Osteocyte (in vitro differentiated cells): ENCODE data around the gene SMU1. TPM values are rescaled to one million over a fixed set of nuclear protein-coding genes. Genes with fewer than 3 reads are reported as not detected.

Experiments used
- DNase-seq: peaks from one replicate; pipeline ENCODE4 v3.0.0; 2021; ENCODE audit warnings: mixed read lengths; ENCODE audit not compliant: unreplicated experiment; ENCODE audit errors: extremely low spot score
- H3K27ac Mint-ChIP-seq: one replicate; pipeline ENCODE4 v1.8.0; 2021; ENCODE audit warnings: mild to moderate bottlenecking, mixed read lengths; ENCODE audit not compliant: unreplicated experiment
- H3K27me3 Mint-ChIP-seq: one replicate; pipeline ENCODE4 v1.8.0; 2021; ENCODE audit warnings: mixed read lengths; ENCODE audit not compliant: unreplicated experiment
- H3K36me3 Mint-ChIP-seq: one replicate; pipeline ENCODE4 v1.8.0; 2021; ENCODE audit warnings: mixed read lengths; ENCODE audit not compliant: unreplicated experiment
- H3K4me1 Mint-ChIP-seq: one replicate; pipeline ENCODE4 v1.8.0; 2021; ENCODE audit warnings: mixed read lengths; ENCODE audit not compliant: unreplicated experiment
- H3K4me3 Mint-ChIP-seq: one replicate; pipeline ENCODE4 v1.8.0; 2021; ENCODE audit warnings: mild to moderate bottlenecking, moderate library complexity, mixed read lengths; ENCODE audit not compliant: unreplicated experiment
- H3K9me3 Mint-ChIP-seq: one replicate; pipeline ENCODE4 v1.8.0; 2021; ENCODE audit warnings: mixed read lengths; ENCODE audit not compliant: unreplicated experiment
- total RNA-seq: library from RNA; stranded (reverse); gene quantifications from 2 replicates; pipeline ENCODE4 v1.2.1, GENCODE V29; 2021
- TF ChIP-seq, protein P1 (sequence below): fragments of 200-600 bp; sonication (generic); IDR thresholded peaks from 2 replicates; pipeline ENCODE4 v1.5.0; 2021; ENCODE audit warnings: antibody characterized with exemption, mild to moderate bottlenecking, moderate library complexity

SMU1 gene
- total RNA-seq, 1 donor from 2014 or later: 23.0 TPM

DNA sequence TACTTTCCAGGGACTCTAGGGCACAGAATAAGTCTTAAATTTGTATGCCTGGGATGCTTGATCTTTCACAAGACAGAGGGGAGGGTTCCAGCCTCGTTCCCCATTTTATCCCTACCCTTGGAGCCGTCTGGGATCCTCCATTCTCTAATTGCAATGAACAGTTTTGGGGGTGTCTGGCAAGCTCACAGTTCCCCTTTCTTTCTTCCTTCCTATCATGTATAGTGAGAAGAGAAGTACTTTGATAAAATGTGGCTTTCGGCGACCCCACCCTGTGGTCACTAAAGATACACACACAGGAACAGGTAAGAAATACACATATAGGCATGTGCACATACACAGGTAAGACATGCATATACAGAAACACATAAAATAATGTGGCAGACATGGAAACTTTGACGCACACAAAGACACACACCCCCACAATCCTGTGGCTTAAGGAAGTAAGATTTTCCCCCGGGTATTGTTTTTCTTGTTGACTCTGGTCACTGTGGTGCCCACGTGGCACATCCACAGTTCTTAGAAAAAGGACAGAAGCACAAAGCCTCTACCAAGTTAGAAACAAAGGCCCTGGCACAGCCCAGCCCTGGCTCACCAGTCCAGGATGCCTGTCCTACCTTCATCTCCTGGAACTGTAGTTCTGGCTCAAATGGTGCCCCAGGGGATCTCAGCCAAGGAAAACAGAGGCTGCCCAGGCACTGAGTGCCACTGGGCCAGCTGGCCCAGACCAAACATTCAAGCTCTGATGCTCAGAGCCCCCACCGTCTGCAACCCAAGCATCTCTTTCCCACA, 6.3 kb upstream of the SMU1 start:
- H3K4me3 Mint-ChIP-seq: no peak overlapping the region
- H3K27ac Mint-ChIP-seq: no peak overlapping the region
- peaks cover 3% of the 10 kb centered on the region for H3K36me3 Mint-ChIP-seq
- peaks cover 14% of the 10 kb centered on the region for H3K27me3 Mint-ChIP-seq
- DNase-seq: no peak
- TF ChIP-seq, protein P1, sequence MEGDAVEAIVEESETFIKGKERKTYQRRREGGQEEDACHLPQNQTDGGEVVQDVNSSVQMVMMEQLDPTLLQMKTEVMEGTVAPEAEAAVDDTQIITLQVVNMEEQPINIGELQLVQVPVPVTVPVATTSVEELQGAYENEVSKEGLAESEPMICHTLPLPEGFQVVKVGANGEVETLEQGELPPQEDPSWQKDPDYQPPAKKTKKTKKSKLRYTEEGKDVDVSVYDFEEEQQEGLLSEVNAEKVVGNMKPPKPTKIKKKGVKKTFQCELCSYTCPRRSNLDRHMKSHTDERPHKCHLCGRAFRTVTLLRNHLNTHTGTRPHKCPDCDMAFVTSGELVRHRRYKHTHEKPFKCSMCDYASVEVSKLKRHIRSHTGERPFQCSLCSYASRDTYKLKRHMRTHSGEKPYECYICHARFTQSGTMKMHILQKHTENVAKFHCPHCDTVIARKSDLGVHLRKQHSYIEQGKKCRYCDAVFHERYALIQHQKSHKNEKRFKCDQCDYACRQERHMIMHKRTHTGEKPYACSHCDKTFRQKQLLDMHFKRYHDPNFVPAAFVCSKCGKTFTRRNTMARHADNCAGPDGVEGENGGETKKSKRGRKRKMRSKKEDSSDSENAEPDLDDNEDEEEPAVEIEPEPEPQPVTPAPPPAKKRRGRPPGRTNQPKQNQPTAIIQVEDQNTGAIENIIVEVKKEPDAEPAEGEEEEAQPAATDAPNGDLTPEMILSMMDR: no peak
- H3K9me3 Mint-ChIP-seq: no peaks in the 10 kb centered on the region
- H3K4me1 Mint-ChIP-seq: peaks cover 10% of the 10 kb centered on the region

DNA sequence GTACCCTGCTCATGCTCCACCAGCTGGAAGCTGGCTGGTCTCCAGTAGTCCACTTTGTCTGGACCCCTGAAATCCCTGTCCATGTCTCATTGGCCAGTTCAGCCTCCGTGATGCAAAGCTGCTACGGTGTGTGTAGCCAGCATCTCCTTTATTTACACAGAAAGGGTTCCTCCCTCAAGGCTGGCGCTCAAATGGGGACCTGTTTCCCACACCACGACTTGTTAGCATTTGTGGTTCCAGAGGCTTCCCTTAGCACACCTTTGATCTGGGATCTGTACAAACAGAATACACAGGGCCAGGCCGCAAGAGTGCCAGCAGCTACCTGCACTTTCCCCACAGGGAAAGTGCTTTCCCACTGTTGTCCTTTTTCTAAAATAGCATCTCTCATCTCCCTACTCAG, 5.7 kb upstream of the SMU1 start:
- Mint-ChIP-seq H3K4me3 (no peak overlapping the region), H3K4me1 (peaks cover 12% of the 10 kb centered on the region), H3K27ac (no peak overlapping the region), H3K36me3 (no peaks in the 10 kb centered on the region), H3K27me3 (peaks cover 9% of the 10 kb centered on the region), H3K9me3 (no peaks in the 10 kb centered on the region)
- TF ChIP-seq, protein P1: no peak
- DNase-seq: no peak

DNA sequence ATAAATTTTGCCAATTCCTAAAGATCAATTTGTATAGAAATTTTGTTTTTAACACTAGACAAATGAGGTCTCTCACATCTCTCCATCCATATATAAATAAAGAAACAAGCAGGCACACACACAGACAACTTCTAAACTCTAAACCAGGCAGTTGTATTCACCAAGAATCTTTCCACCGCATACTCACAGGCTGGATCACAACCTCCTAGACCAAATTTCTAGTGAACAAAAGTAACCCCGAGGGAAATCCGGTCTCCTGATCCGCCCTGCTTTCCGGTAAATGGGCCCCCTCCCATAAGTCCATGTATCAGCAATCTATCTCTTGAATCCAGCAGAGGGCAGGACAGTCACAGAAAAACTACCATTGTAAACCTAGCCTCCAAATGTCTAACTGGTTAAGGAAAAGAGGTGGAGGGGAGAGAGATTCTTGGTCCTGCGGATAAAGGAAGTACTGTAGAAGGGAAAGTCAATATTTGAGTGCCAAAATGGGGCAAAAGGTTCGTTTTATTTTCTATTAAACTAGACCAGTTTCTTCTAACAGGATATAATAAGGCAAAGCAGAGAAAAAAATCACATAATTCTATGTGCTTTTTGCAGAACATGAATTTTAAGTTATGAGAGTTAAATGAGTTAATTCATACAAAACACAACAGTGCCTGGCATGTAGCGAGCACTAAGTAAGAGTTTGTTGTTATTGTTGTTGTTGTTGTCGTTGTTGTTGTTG, 4.8 kb upstream of the SMU1 start:
- DNase-seq: no peak
- H3K36me3 Mint-ChIP-seq: no peaks in the 10 kb centered on the region
- peaks cover 18% of the 10 kb centered on the region for H3K4me1 Mint-ChIP-seq
- no peaks in the 10 kb centered on the region for H3K9me3 Mint-ChIP-seq
- H3K27ac Mint-ChIP-seq: no peak overlapping the region
- H3K27me3 Mint-ChIP-seq: peaks cover 2% of the 10 kb centered on the region
- TF ChIP-seq, protein P1: peak; percentile 86
- H3K4me3 Mint-ChIP-seq: no peak overlapping the region

DNA sequence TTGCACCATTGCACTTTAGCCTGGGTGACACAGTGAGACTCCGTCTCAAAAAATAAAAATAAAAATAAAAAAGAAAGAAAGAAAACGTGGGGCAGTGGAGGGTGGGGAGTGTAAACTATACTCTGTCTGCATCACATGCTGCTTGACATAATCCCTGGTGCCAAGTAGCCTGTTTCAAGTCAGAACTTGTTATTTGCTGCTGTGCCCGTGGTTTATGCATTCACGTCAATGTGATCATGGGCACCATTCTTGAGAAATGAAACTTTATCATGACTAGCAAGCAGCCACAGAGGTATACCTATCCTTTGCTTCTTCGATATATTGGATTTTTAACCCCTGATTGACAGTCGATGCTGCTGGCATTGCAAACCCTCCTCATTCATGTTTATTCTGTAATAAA, 4.1 kb upstream of the SMU1 start:
- TF ChIP-seq, protein P1: no peak
- Mint-ChIP-seq H3K27me3 (no peaks in the 10 kb centered on the region), H3K36me3 (no peaks in the 10 kb centered on the region), H3K4me3 (no peak overlapping the region), H3K27ac (no peak overlapping the region), H3K4me1 (peaks cover 23% of the 10 kb centered on the region), H3K9me3 (no peaks in the 10 kb centered on the region)
- DNase-seq: no peak

DNA sequence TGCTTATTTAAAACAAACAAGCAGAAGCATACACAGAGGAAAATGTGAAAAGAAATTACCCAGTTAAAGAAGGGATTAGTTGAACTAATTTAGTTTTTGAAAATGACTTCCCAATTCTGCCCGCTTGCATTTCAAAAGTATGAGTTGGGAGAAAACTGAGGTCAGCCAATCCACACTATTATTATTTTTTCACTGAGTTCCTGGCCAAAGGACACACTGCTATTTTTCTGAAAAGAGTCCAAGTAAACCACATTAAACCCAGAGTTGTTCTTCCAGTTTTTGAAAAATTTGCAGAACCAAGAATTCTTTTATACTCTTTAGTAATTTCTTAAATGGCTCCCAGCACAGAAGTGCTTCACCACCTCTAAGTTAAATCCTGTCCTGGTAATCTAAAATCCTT, 7.5 kb downstream of the SMU1 start:
- no peak for DNase-seq
- Mint-ChIP-seq H3K4me1 (no peaks in the 10 kb centered on the region), H3K36me3 (peaks cover 49% of the 10 kb centered on the region), H3K4me3 (no peak overlapping the region), H3K27ac (no peak overlapping the region), H3K27me3 (no peaks in the 10 kb centered on the region), H3K9me3 (no peaks in the 10 kb centered on the region)
- TF ChIP-seq, protein P1: no peak
